Measurements from ENCODE around the gene AGK.

The AGK gene

GRCh38 chr7:141610671-141611070, 59.5 kb downstream of the AGK start:
- no peak overlapping the region for H3K27ac ChIP-seq
- TF ChIP-seq ZFX (IDR thresholded peaks at IDR 0.05; ENCODE audit: borderline replicate concordance) (no peak), CTCF (IDR thresholded peaks at IDR 0.05) (no peak)

GRCh38 chr7:141612861-141613260, 61.7 kb downstream of the AGK start:
- H3K27ac ChIP-seq = no peak overlapping the region
- no peak for TF ChIP-seq ZFX (IDR thresholded peaks at IDR 0.05; ENCODE audit: borderline replicate concordance)

GRCh38 chr7:141617280-141617679, 66.1 kb downstream of the AGK start:
- peak overlapping the region; percentile 45 for H3K27ac ChIP-seq
- TF ChIP-seq ZFX (IDR thresholded peaks at IDR 0.05; ENCODE audit: borderline replicate concordance) (no peak), CTCF (IDR thresholded peaks at IDR 0.05) (no peak)

DNA sequence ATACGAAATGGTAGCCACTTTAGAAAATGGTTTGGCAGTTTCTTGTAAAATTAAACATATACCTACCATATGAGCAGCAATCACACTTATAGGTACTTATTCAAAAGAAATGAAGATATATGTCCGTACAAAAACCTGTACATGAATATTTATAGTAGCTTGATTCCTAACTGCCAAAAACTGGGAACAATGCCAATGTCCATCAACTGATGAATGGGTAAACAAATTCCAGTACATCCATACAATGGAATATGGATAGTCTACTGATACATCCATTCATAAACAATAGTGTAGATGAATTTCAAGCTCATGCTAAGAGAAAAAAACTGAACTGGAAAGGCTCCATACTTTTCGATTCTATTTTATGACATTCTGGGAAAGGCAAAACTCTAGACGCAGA, 68.5 kb downstream of the AGK start:
- TF ChIP-seq ZFX (IDR thresholded peaks at IDR 0.05; ENCODE audit: borderline replicate concordance) = no peak
- TF ChIP-seq CTCF (IDR thresholded peaks at IDR 0.05) = no peak
- no peak overlapping the region for H3K27ac ChIP-seq

DNA sequence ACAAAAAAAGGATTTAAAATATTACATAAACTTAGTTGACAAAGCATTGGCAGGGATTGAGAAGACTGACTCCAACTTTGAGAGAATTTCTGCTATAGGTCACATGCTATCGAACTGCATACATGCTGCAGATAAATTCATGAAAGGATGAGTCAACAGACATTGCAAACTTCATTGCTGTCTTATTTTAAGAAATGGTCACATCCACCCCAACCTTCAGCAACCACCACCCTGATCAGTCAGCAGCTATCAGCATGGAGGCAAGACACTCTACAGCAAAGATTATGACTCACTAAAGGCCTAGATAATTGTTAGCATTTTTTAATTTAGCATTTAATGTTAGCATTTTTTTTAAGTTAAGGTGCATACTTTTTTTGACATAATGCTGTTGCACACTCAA, 73.6 kb downstream of the AGK start:
- H3K27ac ChIP-seq = no peak overlapping the region

DNA sequence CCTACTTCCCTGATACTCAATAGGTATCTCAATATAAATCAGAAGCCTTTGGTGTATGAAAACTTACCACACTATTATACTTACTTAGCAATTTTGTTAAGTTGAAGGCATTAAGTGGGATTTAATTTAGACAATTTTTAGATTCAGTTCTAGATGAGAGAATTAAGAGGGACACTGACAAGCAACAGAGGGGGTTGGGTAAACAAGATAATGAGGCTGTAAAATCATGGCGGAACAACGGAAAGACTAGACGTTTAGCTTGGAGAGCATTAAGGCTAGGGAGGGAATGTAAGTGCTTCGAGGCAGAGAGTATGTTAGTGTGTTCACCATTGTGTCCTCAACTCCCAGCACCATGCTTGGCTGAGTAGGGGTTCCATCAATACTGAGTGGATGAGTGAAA, 79.4 kb downstream of the AGK start:
- TF ChIP-seq ZFX (IDR thresholded peaks at IDR 0.05; ENCODE audit: borderline replicate concordance) = no peak
- TF ChIP-seq CTCF (IDR thresholded peaks at IDR 0.05) = no peak
- H3K27ac ChIP-seq = no peak overlapping the region

More for the DNA sequence above, 73.6 kb downstream of the AGK start:
- TF ChIP-seq CTCF (IDR thresholded peaks at IDR 0.05) = no peak
- TF ChIP-seq ZFX (IDR thresholded peaks at IDR 0.05; ENCODE audit: borderline replicate concordance) = no peak

GRCh38 chr7:141631525-141631924, 80.3 kb downstream of the AGK start:
- no peak for TF ChIP-seq CTCF (IDR thresholded peaks at IDR 0.05)
- H3K27ac ChIP-seq = no peak overlapping the region

GRCh38 chr7:141634065-141634464, 82.9 kb downstream of the AGK start:
- H3K27ac ChIP-seq = no peak overlapping the region
- no peak for TF ChIP-seq ZFX (IDR thresholded peaks at IDR 0.05; ENCODE audit: borderline replicate concordance)
- TF ChIP-seq CTCF (IDR thresholded peaks at IDR 0.05) = no peak
